Mesothelial cell of epicardium (in vitro differentiated cells): Measurements from ENCODE around the gene TASL. TPM values are rescaled to one million over a fixed set of nuclear protein-coding genes. Genes with fewer than 3 reads are reported as not detected.
"Not testable (repeated sequence)": the region's sequence is repeated elsewhere in the genome, so short reads cannot be mapped to it uniquely, and the experiment has no call there.

Source experiments
- DNase-seq, 2 experiments: peaks; one replicate each; pipeline ENCODE4 v3.0.0; 2021; ENCODE audit warnings: low spot score in 2 of 2; ENCODE audit not compliant: unreplicated experiment in 2 of 2
- H3K27ac Mint-ChIP-seq: 2 replicates; pipeline ENCODE4 v1.8.0; 2021; ENCODE audit warnings: mixed read lengths
- H3K27me3 Mint-ChIP-seq: 2 replicates; pipeline ENCODE4 v1.8.0; 2021; ENCODE audit warnings: low read depth, mixed read lengths
- H3K36me3 Mint-ChIP-seq: 2 replicates; pipeline ENCODE4 v1.8.0; 2021; ENCODE audit warnings: mixed read lengths
- H3K4me1 Mint-ChIP-seq: 2 replicates; pipeline ENCODE4 v1.8.0; 2021; ENCODE audit warnings: mixed read lengths
- H3K4me3 Mint-ChIP-seq: 2 replicates; pipeline ENCODE4 v1.8.0; 2021; ENCODE audit warnings: mild to moderate bottlenecking, moderate library complexity, mixed read lengths
- H3K9me3 Mint-ChIP-seq: 2 replicates; pipeline ENCODE4 v1.8.0; 2021; ENCODE audit warnings: mixed read lengths
- total RNA-seq: library from RNA; stranded (reverse); gene quantifications from 3 replicates; pipeline ENCODE4 v1.2.1, GENCODE V29; 2021
- TF ChIP-seq, protein P1 (sequence below): fragments of 200-600 bp; sonication (generic); IDR thresholded peaks from one replicate; pipeline ENCODE4 v1.5.0; 2021; ENCODE audit warnings: antibody characterized with exemption; ENCODE audit not compliant: unreplicated experiment

Gene TASL
- total RNA-seq, 1 donor from 2014 or later, result not detected

DNA sequence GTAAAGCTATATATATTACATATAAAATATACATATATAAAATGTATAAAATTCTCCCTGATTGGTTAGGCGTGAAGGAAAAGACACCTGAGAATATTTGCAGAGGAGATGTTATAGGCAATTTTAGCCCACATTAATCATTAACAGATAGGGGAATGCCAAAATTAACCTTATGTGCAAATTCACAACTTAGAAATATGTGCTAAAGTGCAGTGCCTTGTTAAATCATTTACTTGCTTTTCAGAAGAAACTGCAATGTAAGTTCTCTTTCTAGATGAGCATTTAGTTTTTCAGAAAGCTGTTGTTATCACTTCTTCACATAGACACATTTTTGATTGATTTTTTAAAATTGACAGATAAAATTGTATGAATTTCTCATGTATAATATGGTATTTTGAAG, 5.6 kb downstream of the TASL start:
- TF ChIP-seq, protein P1, sequence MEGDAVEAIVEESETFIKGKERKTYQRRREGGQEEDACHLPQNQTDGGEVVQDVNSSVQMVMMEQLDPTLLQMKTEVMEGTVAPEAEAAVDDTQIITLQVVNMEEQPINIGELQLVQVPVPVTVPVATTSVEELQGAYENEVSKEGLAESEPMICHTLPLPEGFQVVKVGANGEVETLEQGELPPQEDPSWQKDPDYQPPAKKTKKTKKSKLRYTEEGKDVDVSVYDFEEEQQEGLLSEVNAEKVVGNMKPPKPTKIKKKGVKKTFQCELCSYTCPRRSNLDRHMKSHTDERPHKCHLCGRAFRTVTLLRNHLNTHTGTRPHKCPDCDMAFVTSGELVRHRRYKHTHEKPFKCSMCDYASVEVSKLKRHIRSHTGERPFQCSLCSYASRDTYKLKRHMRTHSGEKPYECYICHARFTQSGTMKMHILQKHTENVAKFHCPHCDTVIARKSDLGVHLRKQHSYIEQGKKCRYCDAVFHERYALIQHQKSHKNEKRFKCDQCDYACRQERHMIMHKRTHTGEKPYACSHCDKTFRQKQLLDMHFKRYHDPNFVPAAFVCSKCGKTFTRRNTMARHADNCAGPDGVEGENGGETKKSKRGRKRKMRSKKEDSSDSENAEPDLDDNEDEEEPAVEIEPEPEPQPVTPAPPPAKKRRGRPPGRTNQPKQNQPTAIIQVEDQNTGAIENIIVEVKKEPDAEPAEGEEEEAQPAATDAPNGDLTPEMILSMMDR, result no peak

GRCh38 chrX:30570505-30570904, 7.1 kb downstream of the TASL start:
- DNase-seq, result no peak
- H3K4me3 Mint-ChIP-seq, result no peak overlapping the region
- TF ChIP-seq, protein P1, result peak; percentile 80
- no peaks in the 10 kb centered on the region for H3K9me3 Mint-ChIP-seq
- no peak overlapping the region for H3K27ac Mint-ChIP-seq
- no peaks in the 10 kb centered on the region for H3K36me3 Mint-ChIP-seq
- peaks cover 7% of the 10 kb centered on the region for H3K4me1 Mint-ChIP-seq
- no peaks in the 10 kb centered on the region for H3K27me3 Mint-ChIP-seq

More for the DNA sequence above, 5.6 kb downstream of the TASL start:
- peaks cover 7% of the 10 kb centered on the region for H3K4me1 Mint-ChIP-seq
- H3K27ac Mint-ChIP-seq, result no peak overlapping the region
- no peak for DNase-seq
- H3K9me3 Mint-ChIP-seq, result no peaks in the 10 kb centered on the region
- H3K27me3 Mint-ChIP-seq, result no peaks in the 10 kb centered on the region
- H3K36me3 Mint-ChIP-seq, result no peaks in the 10 kb centered on the region
- H3K4me3 Mint-ChIP-seq, result no peak overlapping the region

DNA sequence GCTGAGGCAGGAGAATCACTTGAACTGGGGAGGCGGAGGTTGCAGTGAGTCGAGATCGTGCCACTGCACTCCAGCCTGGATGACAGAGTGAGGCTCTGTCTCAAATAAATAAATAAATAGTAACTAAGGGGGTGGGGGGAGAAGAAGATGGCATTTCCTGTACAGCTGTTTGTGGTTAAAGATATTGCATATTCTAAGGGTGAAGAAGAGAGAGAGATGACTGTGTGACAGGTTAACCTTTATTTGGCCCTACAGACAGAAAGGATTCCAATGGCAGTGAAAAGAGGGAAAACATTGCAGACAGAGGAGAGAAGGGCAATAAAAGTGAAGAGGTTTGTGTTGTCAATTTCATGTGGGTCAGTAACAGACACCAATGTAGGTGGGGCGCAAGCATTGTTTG, 9.4 kb downstream of the TASL start:
- DNase-seq, result no peak
- Mint-ChIP-seq H3K27ac (peak overlapping the region; percentile 9), H3K36me3 (no peaks in the 10 kb centered on the region), H3K4me1 (peaks cover 7% of the 10 kb centered on the region), H3K4me3 (no peak overlapping the region), H3K9me3 (peaks cover 4% of the 10 kb centered on the region), H3K27me3 (no peaks in the 10 kb centered on the region)
- TF ChIP-seq, protein P1, result no peak

- H3K36me3 Mint-ChIP-seq, DNase-seq, H3K27me3 Mint-ChIP-seq, H3K4me3 Mint-ChIP-seq, H3K9me3 Mint-ChIP-seq, H3K27ac Mint-ChIP-seq, H3K4me1 Mint-ChIP-seq: not testable (repeated sequence)
These were observed 14.5 kb downstream of the TASL start for GRCh38 chrX:30563070-30563469.

DNA sequence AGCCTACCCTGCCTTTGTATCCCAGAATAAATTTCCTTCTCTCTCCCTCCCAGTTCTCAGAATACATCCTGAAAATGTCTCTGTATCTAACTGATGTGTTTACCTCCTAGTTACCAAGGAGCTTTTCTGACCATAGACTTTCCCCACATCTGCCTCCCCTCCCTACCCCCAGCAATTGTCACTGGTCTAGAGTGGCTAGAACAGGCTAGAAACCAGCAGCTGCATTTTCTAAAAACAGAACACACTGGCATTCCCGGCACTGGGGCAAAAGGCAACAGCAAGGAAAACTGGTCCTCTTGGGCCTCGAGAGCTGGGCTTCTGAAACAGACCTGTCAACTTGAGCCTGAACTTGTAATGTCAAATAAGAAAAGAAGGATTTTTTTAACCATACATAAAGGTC, 16.4 kb downstream of the TASL start:
- H3K4me3 Mint-ChIP-seq, result no peak overlapping the region
- H3K36me3 Mint-ChIP-seq, result no peaks in the 10 kb centered on the region
- H3K9me3 Mint-ChIP-seq, result peaks cover 4% of the 10 kb centered on the region
- no peaks in the 10 kb centered on the region for H3K27me3 Mint-ChIP-seq
- H3K4me1 Mint-ChIP-seq, result no peaks in the 10 kb centered on the region
- TF ChIP-seq, protein P1, result no peak
- DNase-seq, result no peak
- H3K27ac Mint-ChIP-seq, result no peak overlapping the region

DNA sequence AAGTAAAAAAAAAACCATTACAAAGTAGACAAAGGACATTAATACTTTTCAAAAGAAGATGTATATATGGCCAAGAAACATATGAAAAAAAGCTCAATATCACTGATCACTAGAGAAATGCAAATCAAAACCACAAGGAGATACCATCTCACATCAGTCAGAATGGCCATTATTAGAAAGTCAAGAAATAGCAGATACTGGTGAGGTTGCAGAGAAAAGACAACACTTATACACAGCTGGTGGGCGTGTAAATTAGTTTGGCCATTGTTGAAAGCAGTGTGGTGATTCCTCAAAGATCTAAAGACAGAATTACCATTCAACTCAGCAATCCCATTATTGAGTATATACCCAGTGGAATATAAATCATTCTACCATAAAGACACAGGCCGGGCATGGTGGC, 39.3 kb downstream of the TASL start:
- Mint-ChIP-seq H3K27me3 (no peaks in the 10 kb centered on the region), H3K27ac (no peak overlapping the region), H3K4me3 (no peak overlapping the region), H3K36me3 (no peaks in the 10 kb centered on the region), H3K4me1 (peaks cover 9% of the 10 kb centered on the region), H3K9me3 (peaks cover 22% of the 10 kb centered on the region)
- TF ChIP-seq, protein P1, result no peak
- no peak for DNase-seq
